ENCODE results near the gene LONP2. TPM values are rescaled to one million over a fixed set of nuclear protein-coding genes. Genes with fewer than 3 reads are reported as not detected.
"Not testable (repeated sequence)": the region's sequence is repeated elsewhere in the genome, so short reads cannot be mapped to it uniquely, and the experiment has no call there.

The LONP2 gene
- total RNA-seq, 8 experiments from 2014 or later, result 25.3 to 70.5 (median 42.5) TPM

DNA sequence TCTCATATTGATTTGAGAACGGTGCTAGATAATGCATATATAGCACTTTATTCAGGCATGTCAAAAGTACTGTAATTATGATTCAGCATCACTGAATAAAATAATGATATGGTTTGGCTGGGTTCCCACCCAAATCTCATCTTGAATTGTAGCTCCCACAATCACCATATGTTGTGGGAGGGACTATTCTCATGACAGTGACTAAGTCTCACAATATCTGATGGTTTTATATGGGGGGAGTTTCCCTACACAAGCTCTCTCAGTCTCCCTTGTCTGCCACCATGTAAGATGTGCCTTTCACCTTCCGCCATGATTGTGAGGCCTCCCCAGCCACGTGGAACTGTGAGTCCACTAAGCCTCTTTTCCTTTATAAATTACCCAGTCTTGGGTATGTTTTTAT lies 25.6 kb upstream of the LONP2 start:
- H3K4me1 ChIP-seq (replicated peaks in 1 of 2), result no peaks in the 10 kb centered on the region
- in situ Hi-C loops (cut with MboI; ENCODE audit: low pct_unique_long_range_greater_than_20kb in 2 of 9, low sequenced_read_pairs in 9 of 9, unreplicated experiment in 9 of 9), result no loop called here
- 0 to 82% (median 60%) methylated on average over 1 to 3 of the region's 3 CpGs; no CpG with 5 or more reads in 3 of the 10 experiments for WGBS, 10 experiments

DNA sequence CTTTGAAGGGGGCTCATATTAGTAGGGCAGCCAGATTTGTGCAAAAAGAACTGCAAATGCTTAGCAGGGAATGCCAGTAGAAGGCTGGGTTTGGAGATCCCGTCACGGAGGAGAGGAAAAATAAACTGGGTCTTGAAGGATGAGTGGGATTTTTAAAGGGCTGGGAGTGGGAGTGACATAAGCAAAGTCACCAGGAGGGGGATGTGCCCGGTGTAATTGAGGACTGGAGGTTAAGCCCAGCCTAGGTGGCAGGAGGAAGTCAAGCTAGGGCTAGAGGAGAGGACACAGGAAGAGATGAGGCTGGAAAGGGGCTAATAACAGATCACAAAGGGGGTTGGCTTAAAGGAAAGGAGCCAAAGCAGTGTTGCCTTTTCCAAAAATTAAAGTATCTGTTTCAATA lies 23.2 kb upstream of the LONP2 start:
- Histone ChIP-seq H3K4me3 (no peak overlapping the region), H3K27ac (no peak overlapping the region), H3K4me1 (replicated peaks in 1 of 2) (no peaks in the 10 kb centered on the region)
- ATAC-seq (replicated peaks in 6 of 8), result no peak
- WGBS, 10 experiments, result 40 to 92% (median 66%) methylated on average over 2 to 3 of the region's 3 CpGs; no CpG with 5 or more reads in 2 of the 10 experiments
- in situ Hi-C loops (cut with MboI; ENCODE audit: low pct_unique_long_range_greater_than_20kb in 2 of 9, low sequenced_read_pairs in 9 of 9, unreplicated experiment in 9 of 9), result no loop called here

More for the DNA sequence above, 25.6 kb upstream of the LONP2 start:
- peak in 2 of 8 experiments; percentile 16 to 24 for ATAC-seq (replicated peaks in 6 of 8)
- Histone ChIP-seq H3K27ac (no peak overlapping the region), H3K4me3 (no peak overlapping the region)

DNA sequence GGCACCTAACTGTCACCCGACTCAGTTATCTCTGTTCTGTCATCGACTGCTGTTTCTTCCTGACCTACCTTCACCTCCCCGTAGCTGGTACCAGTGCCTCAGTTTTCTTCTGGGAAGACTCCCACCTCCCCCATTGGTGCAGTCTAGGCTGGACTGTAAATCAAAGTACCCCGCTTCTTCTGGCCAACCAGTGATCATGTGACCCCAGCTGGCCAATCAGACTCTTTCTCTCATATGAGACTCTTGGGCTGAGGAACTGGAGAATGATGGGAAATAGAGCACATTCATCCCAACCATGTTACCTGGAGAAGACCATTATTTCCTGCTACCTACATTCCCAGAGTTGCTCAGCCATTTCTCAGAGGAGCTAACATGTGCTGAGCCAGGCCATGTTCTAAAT lies 20.6 kb upstream of the LONP2 start:
- no peak overlapping the region for H3K27ac ChIP-seq
- 46 to 100% (median 95%) methylated on average over 1 to 4 of the region's 4 CpGs; no CpG with 5 or more reads in 2 of the 10 experiments for WGBS, 10 experiments
- ATAC-seq (replicated peaks in 6 of 8), result no peak
- H3K4me3 ChIP-seq, result no peak overlapping the region
- H3K4me1 ChIP-seq (replicated peaks in 1 of 2), result no peaks in the 10 kb centered on the region
- in situ Hi-C loops (cut with MboI; ENCODE audit: low pct_unique_long_range_greater_than_20kb in 2 of 9, low sequenced_read_pairs in 9 of 9, unreplicated experiment in 9 of 9), result no loop called here

DNA sequence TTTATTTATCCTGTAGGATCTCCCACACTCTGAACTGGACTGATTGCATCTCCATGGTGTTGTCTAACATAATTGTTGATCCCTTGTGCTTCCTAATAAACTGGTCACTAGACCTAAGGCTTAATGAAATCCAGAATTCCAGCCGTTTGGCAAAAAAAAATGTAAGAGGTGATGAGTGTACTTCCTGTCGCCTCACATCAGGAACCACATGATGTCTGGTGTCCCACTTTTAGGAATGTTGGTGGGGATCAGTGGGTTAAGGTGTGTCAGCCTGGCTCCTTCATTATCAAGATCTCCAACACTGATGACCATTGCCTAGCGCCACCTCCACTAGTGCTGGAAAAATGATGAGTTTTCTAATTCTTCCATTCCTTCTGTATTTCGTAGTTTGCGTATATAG lies 18.6 kb upstream of the LONP2 start:
- 50 to 100% (median 92%) methylated on average over 1 to 5 of the region's 5 CpGs for WGBS, 10 experiments
- Histone ChIP-seq H3K4me3 (no peak overlapping the region), H3K27ac (no peak overlapping the region), H3K4me1 (replicated peaks in 1 of 2) (no peaks in the 10 kb centered on the region)
- no peak for ATAC-seq (replicated peaks in 6 of 8)
- in situ Hi-C loops (cut with MboI; ENCODE audit: low pct_unique_long_range_greater_than_20kb in 2 of 9, low sequenced_read_pairs in 9 of 9, unreplicated experiment in 9 of 9), result loop anchor here in 3 of 9 experiments (25.0 kb wide), 2 partner anchors 387 to 412 kb away; partner anchors contain the start of gene N4BP1 (in 1 of the 3)

DNA sequence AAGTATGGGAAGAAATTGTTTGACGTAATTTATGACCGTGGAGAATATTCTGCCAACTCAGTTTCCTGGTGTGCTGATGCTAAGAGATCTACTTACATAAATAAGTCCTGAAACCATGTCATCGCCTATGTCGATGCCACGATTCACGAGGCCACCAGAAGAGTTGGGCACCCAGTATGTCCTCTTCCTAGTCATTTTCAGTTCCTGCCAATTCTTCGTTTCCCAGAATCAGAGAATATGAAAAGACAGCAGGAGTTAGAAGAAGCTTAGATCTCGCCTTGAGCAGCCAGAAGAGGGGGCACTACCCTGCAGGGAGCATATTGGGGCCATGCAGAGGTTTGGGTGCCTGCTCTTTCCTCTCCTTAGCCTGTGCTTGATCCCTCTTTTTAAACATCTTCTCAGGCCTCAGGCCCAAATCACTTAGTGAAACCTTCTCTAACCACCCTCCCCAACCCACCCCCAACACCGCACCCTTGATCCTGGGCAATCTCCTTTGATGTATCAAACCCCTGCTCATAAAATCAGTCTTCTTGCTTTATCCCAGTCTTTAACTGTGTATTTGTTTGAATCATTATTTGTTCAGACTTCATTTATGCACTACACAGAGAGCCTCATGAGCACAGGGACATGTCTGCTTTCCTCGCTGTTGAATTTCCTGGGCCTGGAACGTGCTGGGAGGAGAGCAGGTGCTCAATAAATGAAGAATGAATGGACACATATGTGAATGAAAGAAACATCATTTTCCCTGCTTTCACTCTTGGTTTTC lies 12.2 kb upstream of the LONP2 start:
- H3K4me1 ChIP-seq (replicated peaks in 1 of 2), result no peaks in the 10 kb centered on the region
- H3K27ac ChIP-seq, result no peak overlapping the region
- ATAC-seq (replicated peaks in 6 of 8), result peak in 7 of 8 experiments; percentile 47 to 90 (median 72)
- in situ Hi-C loops (cut with MboI; ENCODE audit: low pct_unique_long_range_greater_than_20kb in 2 of 9, low sequenced_read_pairs in 9 of 9, unreplicated experiment in 9 of 9), result loop anchor here in 3 of 9 experiments (25.0 kb wide), 2 partner anchors 380 to 405 kb away; partner anchors contain the start of gene N4BP1 (in 1 of the 3)
- 12 to 100% (median 69%) methylated on average over 1 to 9 of the region's 11 CpGs for WGBS, 10 experiments
- H3K4me3 ChIP-seq, result no peak overlapping the region

DNA sequence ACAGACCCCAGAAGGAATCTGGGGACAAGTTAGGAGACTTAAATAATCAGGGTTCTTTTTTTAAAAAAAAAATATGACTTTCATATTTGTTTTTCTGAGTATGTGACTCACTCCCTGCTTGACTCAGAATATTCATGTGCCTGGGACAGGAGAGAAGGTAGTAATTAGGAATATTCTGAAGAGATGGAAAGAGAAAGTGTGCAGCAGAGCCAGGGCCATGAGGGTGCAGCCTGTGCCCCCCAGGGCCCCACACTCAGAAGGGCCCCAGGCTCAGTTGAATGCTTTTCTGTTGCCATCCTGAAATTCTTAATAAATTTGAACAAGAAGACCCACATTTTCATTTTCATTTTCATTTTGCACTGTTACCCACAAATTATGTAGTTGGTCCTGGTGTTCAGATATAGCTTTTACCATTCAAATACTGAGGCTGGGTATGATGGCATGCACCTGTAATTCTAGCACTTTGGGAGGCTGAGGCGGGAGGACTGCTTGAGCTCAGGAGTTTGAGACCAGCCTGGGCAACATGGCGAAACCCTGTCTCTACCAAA lies 11.5 kb upstream of the LONP2 start:
- ATAC-seq (replicated peaks in 6 of 8), result peak in 3 of 8 experiments; percentile 83 to 88 (median 84)

DNA sequence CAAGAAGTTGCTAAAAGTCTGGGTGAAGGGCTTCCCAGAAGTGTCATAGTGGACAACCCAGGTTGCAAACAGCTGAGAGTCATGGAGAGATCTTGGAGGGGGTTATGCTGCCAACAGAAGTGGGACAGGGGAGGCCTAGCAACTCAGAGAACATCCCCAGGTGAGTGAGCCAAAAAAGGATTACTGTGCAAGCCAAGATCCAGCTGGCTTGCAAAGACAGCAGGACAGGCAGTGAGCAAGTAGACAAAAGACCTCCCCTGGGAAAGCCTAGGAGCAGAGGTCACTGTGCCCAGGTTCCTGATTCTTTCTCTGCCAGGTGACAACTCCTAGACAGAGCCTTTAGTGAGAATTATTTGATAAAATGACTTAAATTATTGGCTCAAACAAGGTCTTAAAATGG lies 9.5 kb upstream of the LONP2 start:
- H3K4me3 ChIP-seq, result no peak overlapping the region
- in situ Hi-C loops (cut with MboI; ENCODE audit: low pct_unique_long_range_greater_than_20kb in 2 of 9, low sequenced_read_pairs in 9 of 9, unreplicated experiment in 9 of 9), result loop anchor here in 3 of 9 experiments (25.0 kb wide), 2 partner anchors 378 to 403 kb away; partner anchors contain the start of gene N4BP1 (in 1 of the 3)
- no peak for ATAC-seq (replicated peaks in 6 of 8)
- no peaks in the 10 kb centered on the region for H3K4me1 ChIP-seq (replicated peaks in 1 of 2)
- no peak overlapping the region for H3K27ac ChIP-seq

More for the DNA sequence above, 11.5 kb upstream of the LONP2 start:
- H3K4me1 ChIP-seq (replicated peaks in 1 of 2), result no peaks in the 10 kb centered on the region
- H3K4me3 ChIP-seq, result no peak overlapping the region
- 80 to 100% (median 100%) methylated on average over 1 to 2 of the region's 2 CpGs; no CpG with 5 or more reads in 4 of the 10 experiments for WGBS, 10 experiments
- no peak overlapping the region for H3K27ac ChIP-seq
- in situ Hi-C loops (cut with MboI; ENCODE audit: low pct_unique_long_range_greater_than_20kb in 2 of 9, low sequenced_read_pairs in 9 of 9, unreplicated experiment in 9 of 9), result loop anchor here in 3 of 9 experiments (25.0 kb wide), 2 partner anchors 380 to 405 kb away; partner anchors contain the start of gene N4BP1 (in 1 of the 3)

DNA sequence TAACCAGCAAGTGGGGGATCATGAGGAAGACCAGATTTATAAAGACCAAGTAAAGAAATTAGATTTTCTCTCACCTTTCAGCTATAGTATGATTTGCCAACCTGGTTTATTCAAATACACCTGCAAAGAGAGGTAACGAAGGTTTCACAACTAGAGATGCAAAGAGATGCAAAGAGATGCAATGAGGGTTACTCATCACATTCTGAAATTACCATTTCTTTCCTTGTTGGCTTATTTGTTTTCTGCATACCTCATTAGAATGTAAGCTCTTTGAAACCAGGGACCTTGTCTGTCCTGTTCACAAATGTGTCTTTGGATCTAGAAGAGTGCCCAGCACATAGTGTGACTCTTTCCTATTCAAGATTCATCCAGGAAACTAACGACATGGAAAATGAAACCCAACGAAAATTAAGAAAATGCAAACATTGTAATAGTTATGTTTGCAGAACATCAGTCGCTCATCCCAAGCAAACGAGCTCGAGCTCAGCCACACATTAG lies 9.0 kb upstream of the LONP2 start:
- 17 to 80% (median 59%) methylated on average over 1 to 6 of the region's 6 CpGs; no CpG with 5 or more reads in 1 of the 10 experiments for WGBS, 10 experiments
- Histone ChIP-seq H3K4me3 (no peak overlapping the region), H3K27ac (no peak overlapping the region), H3K4me1 (replicated peaks in 1 of 2) (no peaks in the 10 kb centered on the region)
- in situ Hi-C loops (cut with MboI; ENCODE audit: low pct_unique_long_range_greater_than_20kb in 2 of 9, low sequenced_read_pairs in 9 of 9, unreplicated experiment in 9 of 9), result loop anchor here in 3 of 9 experiments (25.0 kb wide), 2 partner anchors 377 to 402 kb away; partner anchors contain the start of gene N4BP1 (in 1 of the 3)
- peak in 1 of 8 experiments; percentile 27 for ATAC-seq (replicated peaks in 6 of 8)

DNA sequence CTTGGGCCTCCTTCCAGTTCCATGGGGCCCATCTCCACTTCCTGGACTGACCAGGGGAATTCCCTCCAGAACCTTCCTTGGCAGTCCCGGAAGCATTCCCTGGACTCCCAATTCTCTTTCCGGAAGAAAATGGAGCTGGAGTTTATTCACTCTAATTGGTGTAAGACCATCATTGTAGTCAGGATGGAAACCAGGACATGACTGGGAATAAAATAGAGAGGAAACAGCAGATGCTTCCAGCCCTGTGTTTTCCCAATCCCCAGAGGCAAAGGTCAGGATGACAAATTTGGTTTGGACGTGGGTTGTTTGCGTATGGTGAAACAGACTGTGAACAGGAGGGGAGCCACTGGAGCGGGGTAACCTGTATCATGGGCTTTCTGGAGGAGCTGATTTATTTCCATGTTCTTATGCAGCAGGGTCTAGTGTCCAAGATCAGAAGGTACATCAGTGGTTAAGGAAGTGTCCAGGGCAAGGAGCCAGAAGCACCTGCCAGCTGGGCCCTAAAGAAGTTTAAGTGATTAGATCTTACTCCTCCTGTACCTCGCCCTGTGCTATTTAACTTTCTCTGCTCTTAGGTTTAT lies 8.5 kb upstream of the LONP2 start:
- no peaks in the 10 kb centered on the region for H3K4me1 ChIP-seq (replicated peaks in 1 of 2)
- H3K27ac ChIP-seq, result no peak overlapping the region
- WGBS, 10 experiments, result 42 to 100% (median 82%) methylated on average over 1 to 6 of the region's 6 CpGs; no CpG with 5 or more reads in 1 of the 10 experiments
- H3K4me3 ChIP-seq, result no peak overlapping the region
- no peak for ATAC-seq (replicated peaks in 6 of 8)
- in situ Hi-C loops (cut with MboI; ENCODE audit: low pct_unique_long_range_greater_than_20kb in 2 of 9, low sequenced_read_pairs in 9 of 9, unreplicated experiment in 9 of 9), result loop anchor here in 3 of 9 experiments (25.0 kb wide), 2 partner anchors 377 to 402 kb away; partner anchors contain the start of gene N4BP1 (in 1 of the 3)

DNA sequence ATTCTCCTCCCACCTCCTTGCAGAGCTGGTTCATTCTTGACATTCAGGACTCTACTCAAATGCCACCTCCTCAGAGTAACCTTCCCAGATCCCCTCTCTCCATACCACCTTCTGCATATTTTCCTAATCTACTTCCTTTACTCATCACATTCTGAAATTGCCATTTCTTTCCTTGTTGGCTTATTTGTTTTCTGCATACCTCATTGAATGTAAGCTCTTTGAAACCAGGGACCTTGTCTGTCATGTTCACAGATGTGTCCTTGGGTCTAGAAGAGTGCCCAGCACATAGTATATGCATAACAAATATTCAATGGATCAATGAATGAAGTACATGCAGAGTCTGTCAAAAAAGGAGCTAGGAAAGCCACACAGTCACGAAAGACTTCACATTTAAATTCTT lies 7.8 kb upstream of the LONP2 start:
- no peak for ATAC-seq (replicated peaks in 6 of 8)
- Histone ChIP-seq H3K4me3 (no peak overlapping the region), H3K27ac (no peak overlapping the region), H3K4me1 (replicated peaks in 1 of 2) (no peaks in the 10 kb centered on the region)
- 30 to 83% (median 75%) methylated on average over 1 of the region's 1 CpG; no CpG with 5 or more reads in 5 of the 10 experiments for WGBS, 10 experiments
- in situ Hi-C loops (cut with MboI; ENCODE audit: low pct_unique_long_range_greater_than_20kb in 2 of 9, low sequenced_read_pairs in 9 of 9, unreplicated experiment in 9 of 9), result loop anchor here in 3 of 9 experiments (25.0 kb wide), 2 partner anchors 376 to 401 kb away; partner anchors contain the start of gene N4BP1 (in 1 of the 3)

DNA sequence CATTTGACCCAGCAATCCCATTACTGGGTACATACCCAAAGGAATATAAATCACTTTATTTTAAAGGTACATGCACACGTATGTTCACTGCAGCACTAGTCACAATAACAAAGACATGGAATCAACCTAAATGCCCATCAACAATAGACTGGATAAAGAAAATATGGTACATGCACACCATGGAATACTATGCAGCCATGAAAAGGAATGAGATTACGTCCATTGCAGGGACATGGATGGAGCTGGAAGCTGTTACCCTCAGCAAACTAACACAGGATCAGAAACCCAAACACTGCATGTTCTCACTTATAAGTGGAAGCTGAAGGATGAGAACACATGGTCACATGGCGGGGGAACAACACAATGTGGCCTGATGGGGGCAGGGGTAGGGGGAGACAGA lies 4.0 kb upstream of the LONP2 start:
- 63 to 91% (median 80%) methylated on average over 1 to 3 of the region's 3 CpGs; no CpG with 5 or more reads in 5 of the 10 experiments for WGBS, 10 experiments

DNA sequence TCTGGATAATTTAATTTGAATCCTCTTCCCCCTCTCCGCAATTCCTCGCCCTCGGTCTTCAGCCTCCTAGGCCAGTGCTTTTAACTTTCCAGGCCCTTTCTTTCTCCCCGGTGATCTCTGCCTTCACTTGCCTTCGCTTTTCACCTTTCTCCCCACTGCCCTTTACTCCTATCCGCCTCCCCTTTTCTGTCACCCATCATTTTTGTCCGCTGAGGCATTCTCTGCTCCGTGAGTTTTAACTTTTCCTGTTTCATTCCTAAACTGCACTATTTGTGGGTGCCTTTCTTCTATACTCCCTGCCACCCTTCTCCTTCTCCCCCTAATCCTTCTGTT lies 729 bp downstream of the LONP2 start:
- peak overlapping the region; percentile 62 to 91 for H3K27ac ChIP-seq
- peak overlapping the region; percentile 51 to 96 (median 57) for H3K4me3 ChIP-seq
- peak in 1 of 8 experiments; percentile 8 for ATAC-seq (replicated peaks in 6 of 8)
- H3K4me1 ChIP-seq (replicated peaks in 1 of 2), result peaks cover 12 to 13% of the 10 kb centered on the region in 2 donors
- WGBS, 10 experiments, result 0 to 17% (median 4%) methylated on average over 2 to 8 of the region's 8 CpGs
- in situ Hi-C loops (cut with MboI; ENCODE audit: low pct_unique_long_range_greater_than_20kb in 2 of 9, low sequenced_read_pairs in 9 of 9, unreplicated experiment in 9 of 9), result loop anchor here in 3 of 9 experiments (25.0 kb wide), 2 partner anchors 367 to 392 kb away; partner anchors contain the start of gene N4BP1 (in 1 of the 3)

More for the DNA sequence above, 4.0 kb upstream of the LONP2 start:
- H3K4me1 ChIP-seq (replicated peaks in 1 of 2); H3K27ac ChIP-seq; H3K4me3 ChIP-seq; ATAC-seq (replicated peaks in 6 of 8): not testable (repeated sequence)
- in situ Hi-C loops (cut with MboI; ENCODE audit: low pct_unique_long_range_greater_than_20kb in 2 of 9, low sequenced_read_pairs in 9 of 9, unreplicated experiment in 9 of 9), result loop anchor here in 3 of 9 experiments (25.0 kb wide), 2 partner anchors 372 to 397 kb away; partner anchors contain the start of gene N4BP1 (in 1 of the 3)

All from motor neuron (in vitro differentiated cells).